GM12801 (cell line): ENCODE measurements around the gene F11.

Experiments
- CTCF ChIP-seq: IDR thresholded peaks from one replicate; pipeline ENCODE4 v1.5.1; 2011; ENCODE audit warnings: control low read depth; ENCODE audit not compliant: insufficient read length; ENCODE audit errors: extremely low read depth

F11 gene

GRCh38 chr4:186227744-186228513, 38.1 kb upstream of the F11 start:
- no peak for TF ChIP-seq CTCF

GRCh38 chr4:186228514-186228894, 37.5 kb upstream of the F11 start:
- TF ChIP-seq CTCF, result no peak

GRCh38 chr4:186234367-186234766, 31.6 kb upstream of the F11 start:
- no peak for TF ChIP-seq CTCF

GRCh38 chr4:186236126-186236525, 29.9 kb upstream of the F11 start:
- no peak for TF ChIP-seq CTCF

- TF ChIP-seq CTCF, result no peak
Observed at GRCh38 chr4:186240452-186240847, 25.5 kb upstream of the F11 start.

- TF ChIP-seq CTCF, result no peak
Observed at GRCh38 chr4:186240848-186241491, 25.0 kb upstream of the F11 start.

- TF ChIP-seq CTCF, result no peak
Observed at GRCh38 chr4:186241616-186242015, 24.4 kb upstream of the F11 start.
